GM12892 (cell line): Measurements from ENCODE around the gene SELENOW.

Experiments
- DNase-seq: peaks from one replicate; pipeline ENCODE4 v3.0.0; 2011; ENCODE audit not compliant: insufficient read length
- FAIRE-seq: peaks from 2 replicates; lab custom pipeline; 2011; peaks lifted over from hg19 to GRCh38; lab: Jason Lieb, UNC
- POLR2A ChIP-seq: IDR thresholded peaks from 2 replicates; pipeline ENCODE4 v1.6.1; 2011; ENCODE audit warnings: low read depth, low read length, control low read depth
- POLR2AphosphoS5 ChIP-seq: IDR thresholded peaks from 2 replicates; pipeline ENCODE4 v1.6.1; 2011; ENCODE audit warnings: low read depth, low read length, control low read depth
- TAF1 ChIP-seq: IDR thresholded peaks from 2 replicates; pipeline ENCODE4 v1.6.1; 2011; ENCODE audit warnings: low read depth, mild to moderate bottlenecking, control low read depth, low read length, borderline replicate concordance

SELENOW gene

GRCh38 chr19:47749326-47749725 lies 29.2 kb upstream of the SELENOW start:
- no peak for FAIRE-seq
- TF ChIP-seq POLR2A (no peak), POLR2AphosphoS5 (no peak), TAF1 (no peak)
- DNase-seq: no peak

GRCh38 chr19:47750752-47751151 lies 27.8 kb upstream of the SELENOW start:
- FAIRE-seq (no peak), DNase-seq (no peak)
- TF ChIP-seq TAF1 (no peak), POLR2AphosphoS5 (no peak), POLR2A (no peak; the same call in 1 of the 2 replicates)

GRCh38 chr19:47752440-47753211 lies 25.9 kb upstream of the SELENOW start:
- TF ChIP-seq POLR2A: no peak
- DNase-seq (no peak), FAIRE-seq (no peak)

- FAIRE-seq (no peak), DNase-seq (no peak)
- no peak for TF ChIP-seq POLR2A
- no peak for TF ChIP-seq POLR2AphosphoS5
- no peak for TF ChIP-seq TAF1
These were observed 24.1 kb upstream of the SELENOW start for GRCh38 chr19:47754206-47755064.

GRCh38 chr19:47755065-47755761 lies 23.3 kb upstream of the SELENOW start:
- TF ChIP-seq POLR2A (0 out of 2 replicates have a peak, but pooled peaks have one; percentile 4), POLR2AphosphoS5 (no peak), TAF1 (no peak)
- DNase-seq: no peak
- FAIRE-seq: no peak

GRCh38 chr19:47755762-47756626 lies 22.5 kb upstream of the SELENOW start:
- TF ChIP-seq POLR2AphosphoS5 (no peak; the same call in 1 of the 2 replicates), POLR2A (no peak; the same call in 1 of the 2 replicates), TAF1 (no peak)
- DNase-seq (no peak), FAIRE-seq (no peak)

GRCh38 chr19:47756627-47756929 lies 21.9 kb upstream of the SELENOW start:
- TF ChIP-seq POLR2A (no peak), POLR2AphosphoS5 (no peak), TAF1 (no peak)
- DNase-seq (no peak), FAIRE-seq (no peak)

- FAIRE-seq (no peak), DNase-seq (no peak)
- no peak; the same call in 1 of the 2 replicates for TF ChIP-seq POLR2A
- no peak for TF ChIP-seq TAF1
- TF ChIP-seq POLR2AphosphoS5: 0 out of 2 replicates have a peak, but pooled peaks have one; percentile 15
These were observed 21.4 kb upstream of the SELENOW start for GRCh38 chr19:47756953-47757608.

GRCh38 chr19:47757617-47758442 lies 20.7 kb upstream of the SELENOW start:
- FAIRE-seq: no peak
- TF ChIP-seq TAF1 (no peak), POLR2AphosphoS5 (peak; percentile 55; the same call in 1 of the 2 replicates), POLR2A (no peak)
- DNase-seq: no peak

- TF ChIP-seq POLR2AphosphoS5: no peak
- no peak for TF ChIP-seq POLR2A
- no peak for TF ChIP-seq TAF1
- no peak for FAIRE-seq
- no peak for DNase-seq
These were observed 20.1 kb upstream of the SELENOW start for GRCh38 chr19:47758443-47758804.
